T-helper 1 cell treated with Interleukin-12 subunit alpha and Interleukin-12 subunit beta and Interleukin-4 antibody, amounts not matched to agents 30 μg/mL and 1 μg/mL, for 36 hours (primary cell): ENCODE data around the gene GSTA1.
"Not testable (repeated sequence)": the region's sequence is repeated elsewhere in the genome, so short reads cannot be mapped to it uniquely, and the experiment has no call there.

ENCODE experiments used
- H3K27ac Mint-ChIP-seq: one replicate; pipeline ENCODE4 v1.8.0; 2021; ENCODE audit warnings: mild to moderate bottlenecking, mixed read lengths
- H3K27me3 Mint-ChIP-seq: one replicate; pipeline ENCODE4 v1.8.0; 2021; ENCODE audit warnings: low read depth, mixed read lengths
- H3K36me3 Mint-ChIP-seq: one replicate; pipeline ENCODE4 v1.8.0; 2021; ENCODE audit warnings: low read depth, mixed read lengths
- H3K4me1 Mint-ChIP-seq: one replicate; pipeline ENCODE4 v1.8.0; 2021; ENCODE audit warnings: low read depth, mixed read lengths
- H3K4me3 Mint-ChIP-seq: one replicate; pipeline ENCODE4 v1.8.0; 2021; ENCODE audit warnings: mild to moderate bottlenecking, moderate library complexity, mixed read lengths
- H3K9me3 Mint-ChIP-seq: one replicate; pipeline ENCODE4 v1.8.0; 2021; ENCODE audit warnings: mixed read lengths

GSTA1 gene

GRCh38 chr6:52803668-52804255, at the start of gene GSTA1:
GSTA1 (minus strand) TSS chr6:52803816; CDS start chr6:52799267, 4,549 bp downstream.
- H3K36me3 Mint-ChIP-seq, H3K4me1 Mint-ChIP-seq, H3K27ac Mint-ChIP-seq, H3K9me3 Mint-ChIP-seq, H3K27me3 Mint-ChIP-seq, H3K4me3 Mint-ChIP-seq: not testable (repeated sequence)

GRCh38 chr6:52849137-52849536, 45.5 kb upstream of the GSTA1 start:
- Mint-ChIP-seq H3K4me1 (no peaks in the 10 kb centered on the region), H3K27ac (no peak overlapping the region), H3K27me3 (peaks cover 20% of the 10 kb centered on the region), H3K36me3 (no peaks in the 10 kb centered on the region), H3K9me3 (no peaks in the 10 kb centered on the region), H3K4me3 (no peak overlapping the region)

- no peaks in the 10 kb centered on the region for H3K9me3 Mint-ChIP-seq
- H3K4me3 Mint-ChIP-seq: no peak overlapping the region
- no peak overlapping the region for H3K27ac Mint-ChIP-seq
- no peaks in the 10 kb centered on the region for H3K36me3 Mint-ChIP-seq
- no peaks in the 10 kb centered on the region for H3K4me1 Mint-ChIP-seq
- H3K27me3 Mint-ChIP-seq: peaks cover 5% of the 10 kb centered on the region
These were observed 42.4 kb upstream of the GSTA1 start for GRCh38 chr6:52846002-52846401.

- no peak overlapping the region for H3K4me3 Mint-ChIP-seq
- no peaks in the 10 kb centered on the region for H3K36me3 Mint-ChIP-seq
- H3K27ac Mint-ChIP-seq: no peak overlapping the region
- H3K9me3 Mint-ChIP-seq: no peaks in the 10 kb centered on the region
- H3K27me3 Mint-ChIP-seq: peaks cover 14% of the 10 kb centered on the region
- H3K4me1 Mint-ChIP-seq: no peaks in the 10 kb centered on the region
These were observed 40.0 kb upstream of the GSTA1 start for GRCh38 chr6:52843605-52844004.

- H3K4me3 Mint-ChIP-seq: no peak within 1 kb of the TSS
- H3K4me1 Mint-ChIP-seq: no peaks in the 10 kb centered on the region
- peaks cover 29% of the 10 kb centered on the region for H3K27me3 Mint-ChIP-seq
- H3K27ac Mint-ChIP-seq: no peak within 1 kb of the TSS
- H3K36me3 Mint-ChIP-seq: no peaks in the 10 kb centered on the region
- no peaks in the 10 kb centered on the region for H3K9me3 Mint-ChIP-seq
These were observed 37.4 kb upstream of the GSTA1 start, which contains the start of gene GSTA5 for GRCh38 chr6:52840763-52841585. GSTA5 (minus strand) TSS chr6:52840813.

- no peak overlapping the region for H3K27ac Mint-ChIP-seq
- no peak overlapping the region for H3K4me3 Mint-ChIP-seq
- no peaks in the 10 kb centered on the region for H3K4me1 Mint-ChIP-seq
- no peaks in the 10 kb centered on the region for H3K36me3 Mint-ChIP-seq
- H3K27me3 Mint-ChIP-seq: peaks cover 37% of the 10 kb centered on the region
- no peaks in the 10 kb centered on the region for H3K9me3 Mint-ChIP-seq
These were observed 35.8 kb upstream of the GSTA1 start for GRCh38 chr6:52839124-52840055.

GRCh38 chr6:52834481-52834880, 30.9 kb upstream of the GSTA1 start:
- H3K9me3 Mint-ChIP-seq: no peaks in the 10 kb centered on the region
- no peak overlapping the region for H3K4me3 Mint-ChIP-seq
- no peak overlapping the region for H3K27ac Mint-ChIP-seq
- H3K4me1 Mint-ChIP-seq: no peaks in the 10 kb centered on the region
- H3K27me3 Mint-ChIP-seq: peaks cover 37% of the 10 kb centered on the region
- no peaks in the 10 kb centered on the region for H3K36me3 Mint-ChIP-seq

GRCh38 chr6:52830869-52831268, 27.3 kb upstream of the GSTA1 start:
- H3K4me3 Mint-ChIP-seq, H3K27ac Mint-ChIP-seq, H3K36me3 Mint-ChIP-seq, H3K9me3 Mint-ChIP-seq, H3K4me1 Mint-ChIP-seq: not testable (repeated sequence)
- H3K27me3 Mint-ChIP-seq: peaks cover 21% of the 10 kb centered on the region

GRCh38 chr6:52829046-52829817, 25.6 kb upstream of the GSTA1 start:
- Mint-ChIP-seq H3K9me3 (no peaks in the 10 kb centered on the region), H3K27me3 (peaks cover 13% of the 10 kb centered on the region), H3K27ac (no peak overlapping the region), H3K4me1 (no peaks in the 10 kb centered on the region), H3K4me3 (no peak overlapping the region), H3K36me3 (no peaks in the 10 kb centered on the region)

- H3K4me3 Mint-ChIP-seq, H3K36me3 Mint-ChIP-seq, H3K4me1 Mint-ChIP-seq, H3K27ac Mint-ChIP-seq, H3K9me3 Mint-ChIP-seq, H3K27me3 Mint-ChIP-seq: not testable (repeated sequence)
These were observed 25.0 kb upstream of the GSTA1 start for GRCh38 chr6:52828621-52829020.

- H3K27me3 Mint-ChIP-seq, H3K4me1 Mint-ChIP-seq, H3K4me3 Mint-ChIP-seq, H3K27ac Mint-ChIP-seq, H3K36me3 Mint-ChIP-seq, H3K9me3 Mint-ChIP-seq: not testable (repeated sequence)
These were observed 23.6 kb upstream of the GSTA1 start for GRCh38 chr6:52827073-52827783.

- no peaks in the 10 kb centered on the region for H3K27me3 Mint-ChIP-seq
- H3K27ac Mint-ChIP-seq: no peak overlapping the region
- no peaks in the 10 kb centered on the region for H3K9me3 Mint-ChIP-seq
- H3K36me3 Mint-ChIP-seq: no peaks in the 10 kb centered on the region
- no peak overlapping the region for H3K4me3 Mint-ChIP-seq
- H3K4me1 Mint-ChIP-seq: no peaks in the 10 kb centered on the region
These were observed 22.9 kb upstream of the GSTA1 start for GRCh38 chr6:52826513-52826912.

GRCh38 chr6:52825900-52826459, 22.4 kb upstream of the GSTA1 start:
- not testable (repeated sequence) for H3K36me3 Mint-ChIP-seq, H3K9me3 Mint-ChIP-seq, H3K27ac Mint-ChIP-seq, H3K4me1 Mint-ChIP-seq, H3K27me3 Mint-ChIP-seq, H3K4me3 Mint-ChIP-seq
